ENCODE measurements around the gene OLIG3. TPM values are rescaled to one million over a fixed set of nuclear protein-coding genes. Genes with fewer than 3 reads are reported as not detected.

OLIG3 gene
- total RNA-seq, 1 experiment from 2014 or later = not detected

- no peaks in the 10 kb centered on the region for H3K27me3 ChIP-seq (replicated peaks; ENCODE audit: control insufficient read depth, insufficient read depth, low read length)
- DNase-seq = no peak
- H3K27me3 Mint-ChIP-seq (ENCODE audit: insufficient read depth, unreplicated experiment) = no peaks in the 10 kb centered on the region
- no peak overlapping the region for H3K4me3 ChIP-seq (ENCODE audit: low read depth, low read length)
- no peak overlapping the region for H3K4me3 Mint-ChIP-seq (ENCODE audit: unreplicated experiment)
- no peaks in the 10 kb centered on the region for H3K36me3 ChIP-seq (ENCODE audit: control insufficient read depth, insufficient read depth, low read length)
- no peaks in the 10 kb centered on the region; the same call in none of the 2 replicates for H3K9me3 ChIP-seq
- no peaks in the 10 kb centered on the region for H3K9me3 Mint-ChIP-seq (ENCODE audit: unreplicated experiment)
- no TSS peak for BruUV-seq (replicated peaks)
- H3K4me1 ChIP-seq = no peaks in the 10 kb centered on the region
- intact Hi-C loops (cut with micrococcal nuclease; ENCODE audit: unreplicated experiment) = no loop called here
- TF ChIP-seq CTCF (IDR thresholded peaks at IDR 0.05; ENCODE audit: insufficient read depth in 1 of 2, low read depth in 1 of 2, low read length in 1 of 2, severe bottlenecking in 1 of 2, unreplicated experiment in 1 of 2) = no peak
- ChIA-PET CTCF (interaction anchor here (0.5 to 1.1 kb wide), 2 partner anchors 216 to 474 kb away, joined by 3 read pairs; no protein-coding TSS in a partner anchor), POLR2A (no interaction called here)
- no peaks in the 10 kb centered on the region for H3K36me3 Mint-ChIP-seq (ENCODE audit: insufficient read depth, unreplicated experiment)
- H3K4me1 Mint-ChIP-seq (ENCODE audit: low read depth, unreplicated experiment) = peaks cover 6% of the 10 kb centered on the region
- no peak overlapping the region for H3K27ac Mint-ChIP-seq (ENCODE audit: unreplicated experiment)
Measured at GRCh38 chr6:137530404-137530803, 36.2 kb upstream of the OLIG3 start.

- H3K4me1 Mint-ChIP-seq (ENCODE audit: low read depth, unreplicated experiment) = no peaks in the 10 kb centered on the region
- POLR2A ChIA-PET = no interaction called here
- no peaks in the 10 kb centered on the region for H3K36me3 ChIP-seq (ENCODE audit: control insufficient read depth, insufficient read depth, low read length)
Measured at GRCh38 chr6:137522831-137523230, 28.6 kb upstream of the OLIG3 start.

GRCh38 chr6:137522198-137522798, 28.1 kb upstream of the OLIG3 start:
- Mint-ChIP-seq H3K4me3 (ENCODE audit: unreplicated experiment) (no peak overlapping the region), H3K9me3 (ENCODE audit: unreplicated experiment) (no peaks in the 10 kb centered on the region), H3K27me3 (ENCODE audit: insufficient read depth, unreplicated experiment) (no peaks in the 10 kb centered on the region), H3K4me1 (ENCODE audit: low read depth, unreplicated experiment) (no peaks in the 10 kb centered on the region), H3K27ac (ENCODE audit: unreplicated experiment) (no peak overlapping the region), H3K36me3 (ENCODE audit: insufficient read depth, unreplicated experiment) (no peaks in the 10 kb centered on the region)
- no peaks in the 10 kb centered on the region for H3K27me3 ChIP-seq (replicated peaks; ENCODE audit: control insufficient read depth, insufficient read depth, low read length)
- DNase-seq = no peak
- no peaks in the 10 kb centered on the region for H3K36me3 ChIP-seq (ENCODE audit: control insufficient read depth, insufficient read depth, low read length)
- BruUV-seq (replicated peaks) = no TSS peak
- intact Hi-C loops (cut with micrococcal nuclease; ENCODE audit: unreplicated experiment) = no loop called here
- ChIA-PET POLR2A (no interaction called here), CTCF (interaction anchor here (0.8 kb wide), 1 partner anchor 18 kb away, joined by 3 read pairs; no protein-coding TSS in a partner anchor)
- H3K9me3 ChIP-seq = no peaks in the 10 kb centered on the region; the same call in none of the 2 replicates
- H3K4me1 ChIP-seq = no peaks in the 10 kb centered on the region
- TF ChIP-seq CTCF (IDR thresholded peaks at IDR 0.05; ENCODE audit: insufficient read depth in 1 of 2, low read depth in 1 of 2, low read length in 1 of 2, severe bottlenecking in 1 of 2, unreplicated experiment in 1 of 2) = no peak
- no peak overlapping the region for H3K4me3 ChIP-seq (ENCODE audit: low read depth, low read length)

More at GRCh38 chr6:137522831-137523230, 28.6 kb upstream of the OLIG3 start:
- Histone ChIP-seq H3K4me1 (no peaks in the 10 kb centered on the region), H3K9me3 (no peaks in the 10 kb centered on the region; the same call in none of the 2 replicates), H3K4me3 (ENCODE audit: low read depth, low read length) (no peak overlapping the region), H3K27me3 (replicated peaks; ENCODE audit: control insufficient read depth, insufficient read depth, low read length) (no peaks in the 10 kb centered on the region)
- H3K36me3 Mint-ChIP-seq (ENCODE audit: insufficient read depth, unreplicated experiment) = no peaks in the 10 kb centered on the region
- no peak overlapping the region for H3K27ac Mint-ChIP-seq (ENCODE audit: unreplicated experiment)
- no peaks in the 10 kb centered on the region for H3K27me3 Mint-ChIP-seq (ENCODE audit: insufficient read depth, unreplicated experiment)
- intact Hi-C loops (cut with micrococcal nuclease; ENCODE audit: unreplicated experiment) = no loop called here
- no TSS peak for BruUV-seq (replicated peaks)
- DNase-seq = no peak
- CTCF ChIA-PET = interaction anchor here (0.8 kb wide), 1 partner anchor 19 kb away, joined by 3 read pairs; no protein-coding TSS in a partner anchor
- no peak for TF ChIP-seq CTCF (IDR thresholded peaks at IDR 0.05; ENCODE audit: insufficient read depth in 1 of 2, low read depth in 1 of 2, low read length in 1 of 2, severe bottlenecking in 1 of 2, unreplicated experiment in 1 of 2)
- no peak overlapping the region for H3K4me3 Mint-ChIP-seq (ENCODE audit: unreplicated experiment)
- H3K9me3 Mint-ChIP-seq (ENCODE audit: unreplicated experiment) = no peaks in the 10 kb centered on the region

All from Caco-2 (cell line).